GM23338 (cell line): Measurements from ENCODE around the gene SPRED3. TPM values are rescaled to one million over a fixed set of nuclear protein-coding genes. Genes with fewer than 3 reads are reported as not detected.
A peak's percentile ranks its signal among the peaks of the same experiment; 100 is the strongest.

Experiments used
- ATAC-seq: fragments of 200-7000 bp; cut with Tn5 transposase; 3 replicates; pipeline ENCODE4 v1.9.1; 2020
- DNase-seq: peaks from one replicate; pipeline ENCODE4 v3.0.0-alpha.2; 2015; ENCODE audit warnings: low spot score
- H2AFZ ChIP-seq: fragments of 200-600 bp; sonication (generic); 2 replicates; pipeline ENCODE4 v1.8.0; 2016; ENCODE audit warnings: antibody characterized with exemption, mild to moderate bottlenecking, moderate library complexity
- H3F3A ChIP-seq: fragments of 200-600 bp; sonication (generic); replicated peaks from 2 replicates; pipeline ENCODE4 v1.8.0; 2017; ENCODE audit warnings: antibody characterized with exemption, mixed run types, low read depth
- H3K27ac ChIP-seq: fragments of 200-600 bp; sonication (generic); 2 replicates; pipeline ENCODE4 v1.6.1; 2016; ENCODE audit warnings: low read depth
- H3K27me3 ChIP-seq: fragments of 200-600 bp; sonication (generic); 2 replicates; pipeline ENCODE4 v1.8.0; 2016; ENCODE audit warnings: mild to moderate bottlenecking, mixed run types, moderate library complexity; ENCODE audit not compliant: insufficient read depth
- H3K36me3 ChIP-seq: fragments of 200-600 bp; sonication (generic); 2 replicates; pipeline ENCODE4 v1.8.0; 2016; ENCODE audit warnings: mild to moderate bottlenecking; ENCODE audit not compliant: insufficient read depth
- H3K4me1 ChIP-seq: fragments of 200-600 bp; sonication (generic); 2 replicates; pipeline ENCODE4 v1.8.0; 2016; ENCODE audit warnings: mild to moderate bottlenecking, moderate library complexity; ENCODE audit not compliant: insufficient read depth
- H3K4me2 ChIP-seq: fragments of 200-600 bp; sonication (generic); 2 replicates; pipeline ENCODE4 v1.7.1; 2017; ENCODE audit warnings: mixed run types
- H3K4me3 ChIP-seq: fragments of 200-600 bp; sonication (generic); 2 replicates; pipeline ENCODE4 v1.6.1; 2016; ENCODE audit warnings: mixed run types
- H3K79me2 ChIP-seq: fragments of 200-600 bp; sonication (generic); replicated peaks from 2 replicates; pipeline ENCODE4 v1.8.0; 2017; ENCODE audit warnings: mild to moderate bottlenecking; ENCODE audit not compliant: insufficient read depth
- H3K9me2 ChIP-seq: fragments of 200-600 bp; sonication (generic); 2 replicates; pipeline ENCODE4 v1.8.0; 2017; ENCODE audit not compliant: insufficient read depth
- H4K20me1 ChIP-seq: fragments of 200-600 bp; sonication (generic); replicated peaks from 2 replicates; pipeline ENCODE4 v1.8.0; 2017; ENCODE audit warnings: mild to moderate bottlenecking; ENCODE audit not compliant: insufficient read depth
- H3K27ac Mint-ChIP-seq: 2 replicates; pipeline ENCODE4 v1.8.0; 2020; ENCODE audit warnings: inconsistent platforms, mild to moderate bottlenecking, moderate library complexity, mixed read lengths
- H3K27me3 Mint-ChIP-seq: 3 replicates; pipeline ENCODE4 v1.8.0; 2022; ENCODE audit warnings: low read depth, mild to moderate bottlenecking, moderate library complexity, mixed read lengths, inconsistent platforms; ENCODE audit not compliant: insufficient read depth, poor library complexity
- H3K36me3 Mint-ChIP-seq: 3 replicates; pipeline ENCODE4 v1.8.0; 2021; ENCODE audit warnings: low read depth, mild to moderate bottlenecking, inconsistent platforms, moderate library complexity, mixed read lengths
- H3K4me1 Mint-ChIP-seq: 3 replicates; pipeline ENCODE4 v1.8.0; 2020; ENCODE audit warnings: mild to moderate bottlenecking, inconsistent platforms, mixed read lengths
- H3K4me3 Mint-ChIP-seq: 3 replicates; pipeline ENCODE4 v1.8.0; 2021; ENCODE audit warnings: moderate library complexity, mild to moderate bottlenecking, inconsistent platforms, mixed read lengths
- H3K9me3 Mint-ChIP-seq: 3 replicates; pipeline ENCODE4 v1.8.0; 2020; ENCODE audit warnings: moderate library complexity, mild to moderate bottlenecking, inconsistent platforms, mixed read lengths
- CREB1 ChIP-seq: fragments of 250-450 bp; sonication (Bioruptor Pico); IDR thresholded peaks from 2 replicates; pipeline ENCODE4 v1.5.0; 2020; ENCODE audit warnings: low read depth, mild to moderate bottlenecking, moderate library complexity
- CTCF ChIP-seq, 2 experiments: fragments of 200-600 bp in 1 of 2; sonication (generic) in 1 of 2; conservative IDR thresholded peaks; 2 replicates each; pipeline versions ENCODE4 v1.5.1 to v1.6.1; 2016 to 2017; ENCODE audit warnings: antibody characterized with exemption in 2 of 2, low read depth in 2 of 2, mild to moderate bottlenecking in 2 of 2, moderate library complexity in 1 of 2
- ETS1 ChIP-seq: IDR thresholded peaks from 2 replicates; pipeline ENCODE4 v1.6.1; 2016; ENCODE audit warnings: antibody characterized with exemption
- EZH2 ChIP-seq: fragments of 200-600 bp; sonication (generic); IDR thresholded peaks from one replicate; pipeline ENCODE4 v1.8.0; 2017; ENCODE audit warnings: antibody characterized with exemption, mild to moderate bottlenecking, low read depth; ENCODE audit not compliant: unreplicated experiment
- EZH2phosphoT487 ChIP-seq: fragments of 200-600 bp; sonication (generic); IDR thresholded peaks from one replicate; pipeline ENCODE4 v1.8.1; 2018; ENCODE audit warnings: antibody characterized with exemption; ENCODE audit not compliant: unreplicated experiment
- JUNB ChIP-seq: IDR thresholded peaks from one replicate; pipeline ENCODE4 v1.6.1; 2016; ENCODE audit warnings: antibody characterized with exemption; ENCODE audit not compliant: unreplicated experiment
- POLR2AphosphoS5 ChIP-seq: IDR thresholded peaks from 2 replicates; pipeline ENCODE4 v1.6.1; 2016; ENCODE audit warnings: antibody characterized with exemption, low read depth
- REST ChIP-seq: IDR thresholded peaks from one replicate; pipeline ENCODE4 v1.6.1; 2018; ENCODE audit warnings: antibody characterized with exemption; ENCODE audit not compliant: unreplicated experiment
- ZNF114 ChIP-seq: fragments of 250-450 bp; sonication (Bioruptor Pico); IDR thresholded peaks from 2 replicates; pipeline ENCODE4 v1.5.0; 2020; ENCODE audit warnings: mild to moderate bottlenecking, moderate library complexity
- ZNF331 ChIP-seq: fragments of 250-450 bp; sonication (Bioruptor Pico); IDR thresholded peaks from 2 replicates; pipeline ENCODE4 v1.5.0; 2020; ENCODE audit warnings: low read depth, mild to moderate bottlenecking, moderate library complexity
- ZNF462 ChIP-seq: fragments of 250-450 bp; sonication (Bioruptor Pico); IDR thresholded peaks from 2 replicates; pipeline ENCODE4 v1.5.0; 2020; ENCODE audit warnings: mild to moderate bottlenecking, moderate library complexity
- polyA plus RNA-seq: library from polyadenylated mRNA; unstranded; fragments of >200 nt; fragmentation: Nextera tagmentation; extraction: Ambion mirVana; gene quantifications from 2 replicates; pipeline ENCODE4 v1.2.1, GENCODE V29; 2016
- total RNA-seq: library from RNA; depleted of rRNA; stranded (reverse); fragments of >200 nt; shearing (Covaris generic); gene quantifications from 2 replicates; pipeline ENCODE4 v1.2.3, GENCODE V29; 2014

The SPRED3 gene
- total and polyA plus RNA-seq, 2 experiments from 2014 or later, result 3.9 to 11.6 TPM

- TF ChIP-seq ZNF462 (CRISPR knock-in tag) (no peak), EZH2phosphoT487 (no peak), CREB1 (CRISPR knock-in tag) (no peak)
Observed at GRCh38 chr19:38437917-38438316, 49.4 kb downstream of the SPRED3 start (continued).

- H2AFZ ChIP-seq, result no peak overlapping the region
- Mint-ChIP-seq H3K4me3 (no peak overlapping the region), H3K36me3 (peaks cover 42% of the 10 kb centered on the region), H3K9me3 (no peaks in the 10 kb centered on the region; the same call in 2 of the 3 replicates), H3K27me3 (peaks cover 8% of the 10 kb centered on the region), H3K27ac (no peak overlapping the region), H3K4me1 (peaks cover 22% of the 10 kb centered on the region)
- H3K4me3 ChIP-seq, result no peak overlapping the region
- no peak overlapping the region for H3K27ac ChIP-seq
- no peaks in the 10 kb centered on the region; the same call in 1 of the 2 replicates for H4K20me1 ChIP-seq
- no peak overlapping the region for H3K4me2 ChIP-seq
- 0 out of 2 replicates have a peak, but pooled peaks cover 6% of the 10 kb centered on the region for H3F3A ChIP-seq
- no peaks in the 10 kb centered on the region for H3K9me2 ChIP-seq
- DNase-seq, result peak; percentile 22
- peaks cover 10% of the 10 kb centered on the region; the same call in 1 of the 2 replicates for H3K36me3 ChIP-seq
- peaks cover 20% of the 10 kb centered on the region for H3K79me2 ChIP-seq
- peaks cover 8% of the 10 kb centered on the region for H3K4me1 ChIP-seq
- no peak for ATAC-seq
- no peaks in the 10 kb centered on the region for H3K27me3 ChIP-seq
- TF ChIP-seq REST (no peak), JUNB (no peak), CTCF (conservative IDR thresholded peaks at IDR 0.05; ENCODE audit: low read depth in 2 of 2) (no peak), ZNF114 (CRISPR knock-in tag) (no peak), POLR2AphosphoS5 (no peak), ZNF331 (CRISPR knock-in tag) (no peak), ETS1 (no peak), EZH2 (no peak), CREB1 (CRISPR knock-in tag) (no peak)
Observed at GRCh38 chr19:38440592-38440991, 52.1 kb downstream of the SPRED3 start.
